ENCODE data around the gene NT5E. TPM values are rescaled to one million over a fixed set of nuclear protein-coding genes. Genes with fewer than 3 reads are reported as not detected.
"Not testable (repeated sequence)": the region's sequence is repeated elsewhere in the genome, so short reads cannot be mapped to it uniquely, and the experiment has no call there.

Gene NT5E
- total RNA-seq, 2 experiments from 2014 or later = 2.7 to 3.3 TPM

DNA sequence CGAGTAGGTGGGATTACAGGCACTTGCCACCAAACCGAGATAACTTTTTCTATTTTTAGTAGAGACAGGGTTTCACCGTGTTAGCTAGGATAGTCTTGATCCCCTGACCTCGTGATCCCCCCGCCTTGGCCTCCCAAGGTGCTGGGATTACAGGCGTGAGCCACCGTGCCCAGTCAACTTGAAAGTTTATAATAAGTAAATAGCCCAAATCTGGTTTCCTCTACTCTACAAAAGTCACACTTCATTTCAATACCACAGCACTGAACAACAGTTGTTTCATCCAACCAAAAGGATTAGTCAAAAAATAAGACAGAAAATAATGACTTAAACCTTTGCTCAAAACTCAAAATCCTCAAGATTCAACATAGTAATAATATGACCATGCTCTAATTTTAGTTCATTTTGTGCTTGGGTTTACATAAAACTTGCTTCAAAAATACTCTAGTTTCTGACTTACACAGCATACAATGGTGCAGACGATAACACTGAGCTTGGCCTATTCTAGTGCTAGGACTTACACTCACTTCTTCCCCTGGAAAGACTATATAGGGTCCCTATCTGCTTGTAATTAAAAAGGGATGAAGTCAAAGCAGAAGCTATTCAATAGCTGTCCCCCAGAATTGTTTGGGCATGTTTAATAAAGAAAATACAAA is 56.7 kb downstream of the NT5E start:
- peaks cover 18% of the 10 kb centered on the region for H3K36me3 ChIP-seq (ENCODE audit: insufficient read depth, low read length)
- no peaks in the 10 kb centered on the region for H3K9me3 ChIP-seq (ENCODE audit: control insufficient read depth in 1 of 2, insufficient read depth in 1 of 2, low read length in 2 of 2)
- DNase-seq = no peak
- TF ChIP-seq CTCF (IDR thresholded peaks at IDR 0.05) = no peak
- H3K36me3 Mint-ChIP-seq (ENCODE audit: low read depth) = peaks cover 85% of the 10 kb centered on the region
- H3K27me3 Mint-ChIP-seq = no peaks in the 10 kb centered on the region
- H3K9me3 Mint-ChIP-seq = no peaks in the 10 kb centered on the region
- no peak overlapping the region for H3K27ac Mint-ChIP-seq
- H3K4me1 Mint-ChIP-seq (ENCODE audit: low read depth) = no peaks in the 10 kb centered on the region
- H3K27me3 ChIP-seq (ENCODE audit: control insufficient read depth in 1 of 2, insufficient read depth in 2 of 2, low read length in 2 of 2) = no peaks in the 10 kb centered on the region
- ChIA-PET POLR2A (no interaction called here), CTCF (interaction anchor here (0.9 kb wide), 1 partner anchor 24 kb away, joined by 4 read pairs; no protein-coding TSS in a partner anchor)
- H3K4me3 ChIP-seq (ENCODE audit: low read length) = no peak overlapping the region
- ATAC-seq (ENCODE audit: poor library complexity) = no peak
- no peaks in the 10 kb centered on the region for H3K4me1 ChIP-seq (ENCODE audit: insufficient read depth, low read length)
- intact Hi-C loops (cut with DNase I, micrococcal nuclease) = no loop called here
- H3K4me3 Mint-ChIP-seq = no peak overlapping the region
- H3K27ac ChIP-seq (ENCODE audit: low read depth in 1 of 2, low read length in 2 of 2) = no peak overlapping the region

DNA sequence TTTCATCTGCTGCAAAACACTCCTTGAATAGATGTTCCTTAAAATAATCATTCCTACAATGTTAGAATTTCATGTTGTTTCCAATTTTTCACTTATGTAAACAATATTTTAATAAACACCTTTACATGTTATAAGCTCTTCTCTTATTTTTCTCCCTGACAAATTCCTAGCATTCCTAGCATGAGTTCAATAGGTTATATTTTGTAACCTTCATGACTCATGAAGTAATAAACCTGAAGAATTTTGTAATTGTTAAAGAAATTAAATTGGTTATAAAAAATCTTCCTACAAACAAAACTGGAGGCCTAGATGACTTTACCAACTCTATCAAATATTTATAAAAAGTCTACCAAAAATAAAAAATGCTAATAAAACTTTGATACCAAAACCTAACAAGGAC is 66.3 kb downstream of the NT5E start:
- Histone ChIP-seq H3K4me3 (ENCODE audit: low read length) (no peak overlapping the region), H3K27me3 (ENCODE audit: control insufficient read depth in 1 of 2, insufficient read depth in 2 of 2, low read length in 2 of 2) (no peaks in the 10 kb centered on the region), H3K4me1 (ENCODE audit: insufficient read depth, low read length) (no peaks in the 10 kb centered on the region), H3K36me3 (ENCODE audit: insufficient read depth, low read length) (peaks cover 41% of the 10 kb centered on the region), H3K27ac (ENCODE audit: low read depth in 1 of 2, low read length in 2 of 2) (no peak overlapping the region), H3K9me3 (ENCODE audit: control insufficient read depth in 1 of 2, insufficient read depth in 1 of 2, low read length in 2 of 2) (no peaks in the 10 kb centered on the region)
- intact Hi-C loops (cut with DNase I, micrococcal nuclease) = no loop called here
- H3K36me3 Mint-ChIP-seq (ENCODE audit: low read depth) = peaks cover 79% of the 10 kb centered on the region
- H3K9me3 Mint-ChIP-seq = no peaks in the 10 kb centered on the region
- no peak for TF ChIP-seq CTCF (IDR thresholded peaks at IDR 0.05)
- H3K4me3 Mint-ChIP-seq = no peak overlapping the region
- H3K4me1 Mint-ChIP-seq (ENCODE audit: low read depth) = no peaks in the 10 kb centered on the region
- ChIA-PET CTCF (no interaction called here), POLR2A (no interaction called here)
- no peak for ATAC-seq (ENCODE audit: poor library complexity)
- H3K27ac Mint-ChIP-seq = no peak overlapping the region
- no peaks in the 10 kb centered on the region for H3K27me3 Mint-ChIP-seq
- no peak for DNase-seq

- H3K4me3 Mint-ChIP-seq; H3K9me3 ChIP-seq (ENCODE audit: control insufficient read depth in 1 of 2, insufficient read depth in 1 of 2, low read length in 2 of 2); CTCF ChIA-PET; H3K27ac Mint-ChIP-seq; H3K4me1 ChIP-seq (ENCODE audit: insufficient read depth, low read length); H3K9me3 Mint-ChIP-seq; H3K4me1 Mint-ChIP-seq (ENCODE audit: low read depth); H3K27me3 ChIP-seq (ENCODE audit: control insufficient read depth in 1 of 2, insufficient read depth in 2 of 2, low read length in 2 of 2); ATAC-seq (ENCODE audit: poor library complexity); POLR2A ChIA-PET; H3K27me3 Mint-ChIP-seq; DNase-seq; intact Hi-C loops (cut with DNase I, micrococcal nuclease); H3K27ac ChIP-seq (ENCODE audit: low read depth in 1 of 2, low read length in 2 of 2); H3K4me3 ChIP-seq (ENCODE audit: low read length): not testable (repeated sequence)
- peaks cover 77% of the 10 kb centered on the region for H3K36me3 Mint-ChIP-seq (ENCODE audit: low read depth)
- peaks cover 53% of the 10 kb centered on the region for H3K36me3 ChIP-seq (ENCODE audit: insufficient read depth, low read length)
Observed at GRCh38 chr6:85524281-85524680, 74.4 kb downstream of the NT5E start.
